ENCODE measurements around the gene MS4A10.
"Not testable (repeated sequence)": the region's sequence is repeated elsewhere in the genome, so short reads cannot be mapped to it uniquely, and the experiment has no call there.

Gene MS4A10

GRCh38 chr11:60788401-60789125 lies 3.4 kb downstream of the MS4A10 start:
- DNase-seq: no peak

GRCh38 chr11:60790726-60791125 lies 5.6 kb downstream of the MS4A10 start:
- no peak for DNase-seq

- no peak for DNase-seq
Observed at GRCh38 chr11:60791153-60791933, 6.2 kb downstream of the MS4A10 start.

GRCh38 chr11:60792521-60792920 lies 7.4 kb downstream of the MS4A10 start:
- DNase-seq: no peak

- DNase-seq: no peak
Observed at GRCh38 chr11:60795291-60795690, 10.2 kb downstream of the MS4A10 start.

GRCh38 chr11:60797846-60798630 lies 12.9 kb downstream of the MS4A10 start:
- no peak for DNase-seq

GRCh38 chr11:60798631-60799030 lies 13.5 kb downstream of the MS4A10 start:
- DNase-seq: no peak

- DNase-seq: no peak
Observed at GRCh38 chr11:60801194-60801593, 16.1 kb downstream of the MS4A10 start.

- DNase-seq: no peak
Observed at GRCh38 chr11:60803273-60803936, 18.3 kb downstream of the MS4A10 start.

GRCh38 chr11:60809249-60809648 lies 24.1 kb downstream of the MS4A10 start:
- no peak for DNase-seq

GRCh38 chr11:60809691-60810090 lies 24.6 kb downstream of the MS4A10 start:
- no peak for DNase-seq

- no peak for DNase-seq
Observed at GRCh38 chr11:60810151-60810550, 25.0 kb downstream of the MS4A10 start.

- no peak for DNase-seq
Observed at GRCh38 chr11:60810569-60810968, 25.4 kb downstream of the MS4A10 start.

GRCh38 chr11:60813324-60813723 lies 28.2 kb downstream of the MS4A10 start:
- no peak for DNase-seq

GRCh38 chr11:60814112-60814511 lies 29.0 kb downstream of the MS4A10 start:
- no peak for DNase-seq

GRCh38 chr11:60816590-60817157 lies 31.5 kb downstream of the MS4A10 start:
- DNase-seq: no peak

- DNase-seq: no peak
Observed at GRCh38 chr11:60818057-60818456, 32.9 kb downstream of the MS4A10 start.

- no peak for DNase-seq
Observed at GRCh38 chr11:60821827-60822599, 36.9 kb downstream of the MS4A10 start.

- DNase-seq: not testable (repeated sequence)
Observed at GRCh38 chr11:60823745-60824306, 38.7 kb downstream of the MS4A10 start.

GRCh38 chr11:60825118-60825517 lies 40.0 kb downstream of the MS4A10 start:
- DNase-seq: no peak

GRCh38 chr11:60825790-60826189 lies 40.7 kb downstream of the MS4A10 start:
- DNase-seq: no peak
